GM10266 (cell line): ENCODE results near the gene CAMTA1.

Experiments used
- DNase-seq: peaks from one replicate; pipeline ENCODE4 v3.0.0; 2012; ENCODE audit errors: extremely low spot score
- TF ChIP-seq, protein P1 (sequence below): IDR thresholded peaks from 2 replicates; pipeline ENCODE4 v1.5.1; 2012; ENCODE audit warnings: mild to moderate bottlenecking, low read depth; ENCODE audit not compliant: control insufficient read depth, insufficient read depth; ENCODE audit errors: missing control alignments

The CAMTA1 gene

DNA sequence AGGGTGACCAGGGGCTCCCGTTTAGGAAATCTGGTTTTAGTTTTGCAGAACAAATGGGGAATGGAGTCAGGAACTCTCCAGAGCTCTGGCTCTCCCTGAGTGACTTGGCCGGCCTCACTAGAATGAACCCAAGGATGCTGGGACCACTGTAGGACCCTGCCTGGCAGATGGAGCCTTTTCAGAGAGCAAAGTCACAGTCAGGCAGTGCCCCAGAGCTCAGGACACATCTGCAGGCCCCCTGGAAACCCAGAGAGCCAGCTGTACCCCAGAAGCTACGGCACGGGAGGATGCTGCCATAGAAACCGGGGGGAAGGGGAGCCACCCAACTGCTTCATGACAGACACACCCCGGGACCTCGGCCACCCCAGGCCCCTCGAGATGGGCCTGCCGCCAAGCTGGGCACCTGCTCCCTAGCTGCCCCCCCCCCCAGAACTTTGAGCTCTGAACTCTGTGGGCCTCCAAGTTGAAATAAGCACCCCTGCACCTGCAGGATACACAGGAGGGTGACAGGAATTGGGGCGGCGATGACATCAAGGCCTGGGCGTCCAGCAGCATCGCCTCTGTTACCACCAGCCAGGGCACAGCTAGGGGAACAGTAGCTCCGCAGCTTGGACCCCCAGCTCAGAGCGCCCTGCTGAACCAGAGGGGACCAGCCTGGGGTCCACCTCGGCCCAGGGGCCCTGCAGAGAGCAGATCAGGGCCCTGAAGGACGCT, 894.1 kb downstream of the CAMTA1 start:
- no peak for DNase-seq
- TF ChIP-seq, protein P1, sequence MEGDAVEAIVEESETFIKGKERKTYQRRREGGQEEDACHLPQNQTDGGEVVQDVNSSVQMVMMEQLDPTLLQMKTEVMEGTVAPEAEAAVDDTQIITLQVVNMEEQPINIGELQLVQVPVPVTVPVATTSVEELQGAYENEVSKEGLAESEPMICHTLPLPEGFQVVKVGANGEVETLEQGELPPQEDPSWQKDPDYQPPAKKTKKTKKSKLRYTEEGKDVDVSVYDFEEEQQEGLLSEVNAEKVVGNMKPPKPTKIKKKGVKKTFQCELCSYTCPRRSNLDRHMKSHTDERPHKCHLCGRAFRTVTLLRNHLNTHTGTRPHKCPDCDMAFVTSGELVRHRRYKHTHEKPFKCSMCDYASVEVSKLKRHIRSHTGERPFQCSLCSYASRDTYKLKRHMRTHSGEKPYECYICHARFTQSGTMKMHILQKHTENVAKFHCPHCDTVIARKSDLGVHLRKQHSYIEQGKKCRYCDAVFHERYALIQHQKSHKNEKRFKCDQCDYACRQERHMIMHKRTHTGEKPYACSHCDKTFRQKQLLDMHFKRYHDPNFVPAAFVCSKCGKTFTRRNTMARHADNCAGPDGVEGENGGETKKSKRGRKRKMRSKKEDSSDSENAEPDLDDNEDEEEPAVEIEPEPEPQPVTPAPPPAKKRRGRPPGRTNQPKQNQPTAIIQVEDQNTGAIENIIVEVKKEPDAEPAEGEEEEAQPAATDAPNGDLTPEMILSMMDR: no peak

DNA sequence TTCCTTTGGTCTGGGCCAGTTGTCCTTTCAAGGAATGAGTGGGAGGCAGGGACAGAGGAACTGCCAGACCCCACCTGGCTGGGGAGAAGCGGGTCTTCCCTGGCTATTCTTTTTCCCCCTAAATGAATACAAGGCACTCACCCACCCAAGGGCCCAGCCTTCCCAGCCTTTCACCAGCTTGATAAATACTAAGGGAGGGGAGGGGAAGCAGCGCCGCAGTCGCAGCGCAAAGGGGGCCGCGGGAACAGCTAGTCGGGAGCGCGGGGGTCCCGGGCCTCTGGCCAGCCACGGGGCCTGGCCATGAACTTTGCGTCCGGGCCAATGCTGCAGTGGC, 894.6 kb downstream of the CAMTA1 start:
- TF ChIP-seq, protein P1: no peak
- DNase-seq: no peak

DNA sequence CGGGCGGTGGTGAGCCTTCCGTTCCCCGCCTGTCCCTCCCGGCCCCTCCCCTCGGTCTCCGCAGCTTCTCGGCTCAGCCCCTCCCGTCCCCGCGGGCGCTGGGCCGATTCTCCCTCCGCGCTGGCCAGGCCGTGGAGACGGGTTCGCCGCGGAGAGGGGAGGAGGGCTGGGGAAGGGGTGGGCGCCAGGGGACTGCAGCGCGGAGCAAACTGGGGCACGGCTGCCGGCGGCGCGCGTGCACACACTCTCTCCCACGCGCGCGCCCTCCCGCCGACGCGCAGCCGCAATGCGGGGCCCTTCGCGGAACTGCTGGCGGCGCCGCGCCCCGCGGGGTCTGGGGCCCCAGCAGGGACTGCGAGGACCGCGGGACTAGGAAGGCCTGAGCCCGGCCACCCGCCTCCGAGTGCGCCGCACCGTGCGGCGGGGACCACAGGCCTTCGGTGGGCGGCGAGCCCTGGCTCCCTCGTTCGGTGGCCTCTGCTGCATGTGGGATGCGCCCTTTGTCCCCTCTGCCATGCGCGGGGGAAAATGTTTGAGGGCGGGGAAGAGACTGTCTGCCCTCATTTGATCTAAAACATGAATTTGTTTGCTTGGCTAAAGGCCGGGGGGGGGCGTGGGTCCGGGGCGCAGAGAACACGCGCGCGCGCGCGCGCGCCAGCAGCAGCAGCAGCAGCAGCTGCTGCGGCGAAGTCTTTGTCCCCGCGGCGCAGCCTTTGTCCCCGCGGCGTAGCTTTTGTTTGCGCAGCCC, 895.1 kb downstream of the CAMTA1 start:
- TF ChIP-seq, protein P1: no peak
- peak; percentile 62 for DNase-seq

DNA sequence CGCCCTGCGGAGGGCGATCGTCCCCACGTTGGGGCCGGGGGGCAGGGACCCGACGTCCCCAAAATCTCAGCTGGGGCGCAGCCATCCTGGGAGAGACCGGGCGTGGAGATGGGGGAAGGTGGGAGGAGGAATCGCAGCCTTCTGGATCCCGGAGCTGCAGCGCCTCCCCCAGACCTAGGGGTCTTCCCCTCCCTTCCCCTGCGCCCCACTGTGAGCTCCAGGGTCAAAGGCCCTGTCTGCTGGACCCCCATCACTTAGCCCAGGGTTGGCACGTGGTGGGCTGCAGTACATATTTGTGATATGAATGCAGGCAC, 895.7 kb downstream of the CAMTA1 start:
- no peak for DNase-seq
- TF ChIP-seq, protein P1: no peak

DNA sequence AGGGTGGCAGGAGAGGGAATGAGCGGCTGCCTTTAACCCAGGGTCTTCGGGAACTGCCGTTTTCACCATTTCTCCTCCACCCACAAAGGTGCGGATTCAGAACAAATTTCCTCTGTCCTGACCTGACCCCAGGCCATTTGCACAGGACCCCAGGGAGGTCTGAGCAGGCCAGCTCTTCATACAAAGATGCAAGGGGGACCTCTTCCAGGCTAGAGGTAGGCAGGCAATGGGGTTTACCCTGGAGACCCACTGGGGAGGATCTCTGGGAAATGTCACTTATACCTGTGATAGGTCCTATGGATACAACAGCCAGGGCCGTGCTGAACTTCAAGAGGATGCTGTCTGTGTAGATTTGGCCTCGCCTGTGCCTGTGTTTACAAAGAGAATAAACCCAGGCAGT, 896.1 kb downstream of the CAMTA1 start:
- TF ChIP-seq, protein P1: no peak
- DNase-seq: no peak

DNA sequence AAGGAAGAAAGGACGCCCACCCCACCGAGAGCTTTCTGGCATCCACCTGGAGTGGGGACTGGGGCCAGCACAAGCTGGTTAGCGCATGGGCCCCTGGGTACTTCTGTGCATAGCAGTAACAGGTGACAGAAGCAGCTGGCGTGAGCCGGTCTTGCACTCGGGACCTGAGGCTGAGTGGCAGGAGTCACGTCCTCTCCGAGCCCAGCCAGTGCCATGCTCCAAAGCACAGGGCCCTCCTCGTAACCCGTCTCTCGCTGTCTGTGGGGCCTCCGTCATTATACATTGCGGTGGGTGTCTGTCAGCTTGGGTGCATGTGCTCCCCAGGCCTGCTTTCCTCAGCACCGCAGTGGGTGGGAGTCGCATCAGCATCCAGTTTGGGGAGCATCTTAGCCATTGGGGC, 898.3 kb downstream of the CAMTA1 start:
- TF ChIP-seq, protein P1: no peak

DNA sequence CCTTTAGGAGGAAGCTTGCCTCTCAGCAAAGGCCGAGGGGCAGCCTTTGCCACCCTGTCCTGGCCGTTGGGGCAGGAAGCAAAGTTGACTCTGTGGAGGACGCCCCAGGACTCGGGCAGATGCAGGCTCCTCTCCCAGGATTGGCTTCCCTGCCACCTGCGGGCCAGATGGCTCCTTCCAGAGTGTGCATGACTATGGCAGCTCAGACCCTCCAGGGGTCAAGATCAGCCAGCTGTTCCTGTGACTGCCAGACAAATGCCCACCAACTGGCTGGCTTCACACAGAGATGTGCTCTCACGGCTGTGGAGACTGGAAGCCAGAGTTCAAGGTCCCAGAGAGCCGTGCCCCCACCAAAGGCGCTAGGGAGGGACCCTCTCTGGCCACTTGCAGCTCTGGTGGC, 898.9 kb downstream of the CAMTA1 start:
- no peak for DNase-seq
- TF ChIP-seq, protein P1: no peak

More for the DNA sequence above, 898.3 kb downstream of the CAMTA1 start:
- no peak for DNase-seq
